OCI-LY1 (cell line): ENCODE results near the gene CCDC12.

Source experiments
- H2AFZ ChIP-seq: fragments of 200-600 bp; sonication (generic), shearing (Covaris generic); 2 replicates; pipeline ENCODE4 v1.6.0; 2014; ENCODE audit warnings: antibody characterized with exemption, mild to moderate bottlenecking, low read length
- H3F3A ChIP-seq: fragments of 200-600 bp; sonication (generic), shearing (Covaris generic); 2 replicates; pipeline ENCODE4 v1.6.0; 2014; ENCODE audit warnings: mild to moderate bottlenecking, antibody characterized with exemption, low read length, moderate library complexity; ENCODE audit not compliant: insufficient read depth
- H3K27ac ChIP-seq: fragments of 200-600 bp; sonication (generic); 2 replicates; pipeline ENCODE4 v1.5.1; 2014; ENCODE audit warnings: low read length, mixed run types, mild to moderate bottlenecking, low read depth; ENCODE audit not compliant: poor library complexity, severe bottlenecking
- H3K27me3 ChIP-seq: fragments of 200-600 bp; sonication (generic); 2 replicates; pipeline ENCODE4 v1.6.0; 2014; ENCODE audit warnings: antibody characterized with exemption, mild to moderate bottlenecking, low read length, moderate library complexity; ENCODE audit not compliant: insufficient read depth
- H3K36me3 ChIP-seq: fragments of 200-600 bp; sonication (generic); 2 replicates; pipeline ENCODE4 v1.6.1; 2014; ENCODE audit warnings: mild to moderate bottlenecking, antibody characterized with exemption, low read length, moderate library complexity, mixed read lengths; ENCODE audit not compliant: insufficient read depth
- H3K4me1 ChIP-seq: fragments of 200-600 bp; sonication (generic); 2 replicates; pipeline ENCODE4 v1.5.1; 2014; ENCODE audit warnings: mild to moderate bottlenecking, low read length, moderate library complexity; ENCODE audit not compliant: insufficient read depth, severe bottlenecking
- H3K4me2 ChIP-seq: fragments of 200-600 bp; sonication (generic), shearing (Covaris generic); 2 replicates; pipeline ENCODE4 v1.6.1; 2014; ENCODE audit warnings: low read length
- H3K4me3 ChIP-seq: fragments of 200-600 bp; sonication (generic); 2 replicates; pipeline ENCODE4 v1.5.1; 2014; ENCODE audit warnings: low read length, low read depth, mild to moderate bottlenecking, mixed read lengths; ENCODE audit not compliant: poor library complexity, severe bottlenecking
- H3K79me2 ChIP-seq: fragments of 200-600 bp; shearing (Covaris generic); 2 replicates; pipeline ENCODE4 v1.6.1; 2016; ENCODE audit warnings: mixed run types, low read length, mixed read lengths; ENCODE audit not compliant: insufficient read depth
- H3K9ac ChIP-seq: fragments of 200-600 bp; sonication (generic), shearing (Covaris generic); 2 replicates; pipeline ENCODE4 v1.6.1; 2014; ENCODE audit warnings: mild to moderate bottlenecking, low read length, mixed read lengths
- H3K9me2 ChIP-seq: fragments of 200-600 bp; sonication (generic), shearing (Covaris generic); 2 replicates; pipeline ENCODE4 v1.6.1; 2014; ENCODE audit warnings: low read depth, mild to moderate bottlenecking, low read length, mixed read lengths
- H3K9me3 ChIP-seq: fragments of 200-600 bp; shearing (Covaris generic); 2 replicates; pipeline ENCODE4 v1.6.1; 2014; ENCODE audit warnings: low read length, mixed read lengths
- H4K20me1 ChIP-seq: fragments of 200-600 bp; sonication (generic), shearing (Covaris generic); 2 replicates; pipeline ENCODE4 v1.6.0; 2016; ENCODE audit warnings: mild to moderate bottlenecking, low read length; ENCODE audit not compliant: insufficient read depth
- CTCF ChIP-seq: fragments of 200-600 bp; sonication (generic), shearing (Covaris generic); IDR thresholded peaks from 2 replicates; pipeline ENCODE4 v1.5.1; 2017; ENCODE audit warnings: mild to moderate bottlenecking, antibody characterized with exemption, low read length, moderate library complexity, mixed read lengths
- EZH2 ChIP-seq: fragments of 200-600 bp; sonication (generic), shearing (Covaris generic); IDR thresholded peaks from 2 replicates; pipeline ENCODE4 v1.8.0; 2017; ENCODE audit warnings: borderline replicate concordance, mixed run types, mild to moderate bottlenecking, antibody characterized with exemption, low read length, moderate library complexity, mixed read lengths

CCDC12 gene

GRCh38 chr3:46978985-46979944 lies 2.7 kb upstream of the CCDC12 start, which contains the start of gene NBEAL2:
NBEAL2 (plus strand) TSS chr3:46979666; CDS start chr3:46979862, 196 bp downstream.
- peaks cover 56% of the 10 kb centered on the region for H3K4me1 ChIP-seq

DNA sequence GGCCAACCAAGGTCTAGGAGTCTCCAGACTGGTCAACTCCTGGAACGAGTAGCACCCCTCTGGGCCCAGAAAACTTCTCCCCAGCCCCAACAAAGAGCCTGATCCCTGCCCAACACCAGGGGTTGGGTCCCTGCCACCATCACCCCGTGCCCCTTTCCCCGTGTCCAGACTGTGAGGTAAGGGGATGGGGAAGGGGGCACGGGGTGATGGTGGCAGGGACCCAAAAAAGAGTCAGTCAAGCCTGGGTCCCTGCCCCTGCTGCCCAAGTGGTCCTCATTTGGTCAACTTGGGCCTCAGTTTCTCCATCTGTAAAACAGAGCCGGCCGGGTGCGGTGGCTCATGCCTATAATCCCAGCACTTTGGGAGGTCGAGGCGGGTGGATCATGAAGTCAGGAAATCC lies 1.8 kb upstream of the CCDC12 start:
- no peaks in the 10 kb centered on the region; the same call in 1 of the 2 replicates for H3F3A ChIP-seq
- peak overlapping the region; percentile 88; the same call in 1 of the 2 replicates for H3K9ac ChIP-seq
- peak overlapping the region; percentile 85 for H3K4me2 ChIP-seq
- peaks cover 13% of the 10 kb centered on the region; the same call in 1 of the 2 replicates for H3K36me3 ChIP-seq
- no peak overlapping the region for H2AFZ ChIP-seq
- H3K27ac ChIP-seq: peak overlapping the region; percentile 85
- H3K4me1 ChIP-seq: peaks cover 61% of the 10 kb centered on the region
- H4K20me1 ChIP-seq: no peaks in the 10 kb centered on the region; the same call in 1 of the 2 replicates
- peaks cover 30% of the 10 kb centered on the region for H3K79me2 ChIP-seq
- no peaks in the 10 kb centered on the region for H3K9me3 ChIP-seq
- no peak for TF ChIP-seq EZH2
- TF ChIP-seq CTCF: no peak
- H3K9me2 ChIP-seq: no peaks in the 10 kb centered on the region
- peak overlapping the region; percentile 93 for H3K4me3 ChIP-seq
- H3K27me3 ChIP-seq: no peaks in the 10 kb centered on the region

More at GRCh38 chr3:46978985-46979944, 2.7 kb upstream of the CCDC12 start, which contains the start of gene NBEAL2:
- Histone ChIP-seq H3K4me3 (peak within 1 kb of the TSS; percentile 93), H4K20me1 (no peaks in the 10 kb centered on the region), H3K9me3 (no peaks in the 10 kb centered on the region), H3K27me3 (no peaks in the 10 kb centered on the region), H3F3A (no peaks in the 10 kb centered on the region; the same call in 1 of the 2 replicates), H3K4me2 (peak within 1 kb of the TSS; percentile 85), H2AFZ (no peak within 1 kb of the TSS), H3K36me3 (peaks cover 6% of the 10 kb centered on the region; the same call in 1 of the 2 replicates), H3K9me2 (no peaks in the 10 kb centered on the region), H3K79me2 (peaks cover 21% of the 10 kb centered on the region), H3K27ac (peak within 1 kb of the TSS; percentile 85), H3K9ac (peak within 1 kb of the TSS; percentile 93)
- TF ChIP-seq CTCF (no peak), EZH2 (no peak)

DNA sequence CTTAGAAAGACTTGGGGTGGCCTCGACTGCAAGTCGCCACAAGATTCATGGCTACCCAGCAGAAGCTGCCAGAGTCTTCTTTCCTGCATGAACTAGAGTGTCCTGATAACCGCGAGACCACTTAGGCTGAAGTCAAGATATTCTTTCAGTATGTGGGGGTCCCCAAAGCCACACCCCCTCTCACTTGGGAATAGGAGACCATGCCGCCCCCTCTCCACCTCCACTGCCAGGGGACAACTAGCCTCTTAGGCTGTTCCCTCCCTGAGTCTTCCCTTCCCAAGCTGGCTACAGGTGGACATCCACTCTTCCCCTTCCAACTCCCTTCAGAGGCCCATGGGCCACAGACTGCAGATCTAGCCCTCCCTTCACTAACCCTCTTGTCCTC lies 1.3 kb upstream of the CCDC12 start:
- no peaks in the 10 kb centered on the region for H3K27me3 ChIP-seq
- no peaks in the 10 kb centered on the region for H3K9me2 ChIP-seq
- H3K36me3 ChIP-seq: peaks cover 13% of the 10 kb centered on the region; the same call in 1 of the 2 replicates
- H3K4me3 ChIP-seq: peak overlapping the region; percentile 93
- H2AFZ ChIP-seq: no peak overlapping the region
- no peaks in the 10 kb centered on the region for H3K9me3 ChIP-seq
- no peaks in the 10 kb centered on the region; the same call in 1 of the 2 replicates for H4K20me1 ChIP-seq
- H3K27ac ChIP-seq: peak overlapping the region; percentile 85
- H3K9ac ChIP-seq: peak overlapping the region; percentile 88; the same call in 1 of the 2 replicates
- peaks cover 36% of the 10 kb centered on the region for H3K79me2 ChIP-seq
- H3K4me1 ChIP-seq: peaks cover 64% of the 10 kb centered on the region
- no peak for TF ChIP-seq CTCF
- TF ChIP-seq EZH2: no peak
- H3F3A ChIP-seq: no peaks in the 10 kb centered on the region; the same call in 1 of the 2 replicates
- H3K4me2 ChIP-seq: peak overlapping the region; percentile 85
